Effector CD8-positive, alpha-beta T cell (primary cell): ENCODE data around the gene GDPD5.

Experiments used
- DNase-seq: peaks from one replicate; lab custom pipeline; 2025; lab: John Stamatoyannopoulos, UW

GDPD5 gene

GRCh38 chr11:75402002-75402773 is 123.6 kb downstream of the GDPD5 start:
- no peak for DNase-seq

GRCh38 chr11:75400146-75400865 is 125.4 kb downstream of the GDPD5 start:
- no peak for DNase-seq

GRCh38 chr11:75399344-75400145 is 126.2 kb downstream of the GDPD5 start, which contains the start of gene RPS3:
Gene RPS3, plus strand, starts transcription at chr11:75399518. Its CDS starts 30 bp downstream, at chr11:75399548.
- DNase-seq = peak; percentile 78

GRCh38 chr11:75398906-75399305 is 126.8 kb downstream of the GDPD5 start:
- no peak for DNase-seq

GRCh38 chr11:75394085-75394840 is 131.5 kb downstream of the GDPD5 start:
- no peak for DNase-seq

GRCh38 chr11:75389925-75390324 is 135.8 kb downstream of the GDPD5 start:
- DNase-seq = no peak

- DNase-seq = no peak
Observed at GRCh38 chr11:75389276-75389605, 136.5 kb downstream of the GDPD5 start.

- DNase-seq = peak; percentile 46
Observed at GRCh38 chr11:75388386-75389275, 137.1 kb downstream of the GDPD5 start.

- no peak for DNase-seq
Observed at GRCh38 chr11:75387736-75388294, 137.9 kb downstream of the GDPD5 start.

- DNase-seq = no peak
Observed at GRCh38 chr11:75386942-75387630, 138.7 kb downstream of the GDPD5 start.
